HG03460 (cell line): ENCODE data around the gene RNASE7.

Experiments
- ATAC-seq: cut with Tn5 transposase; IDR thresholded peaks from one replicate; pipeline ENCODE4 v1.9.1; 2021; ENCODE audit not compliant: unreplicated experiment

RNASE7 gene

DNA sequence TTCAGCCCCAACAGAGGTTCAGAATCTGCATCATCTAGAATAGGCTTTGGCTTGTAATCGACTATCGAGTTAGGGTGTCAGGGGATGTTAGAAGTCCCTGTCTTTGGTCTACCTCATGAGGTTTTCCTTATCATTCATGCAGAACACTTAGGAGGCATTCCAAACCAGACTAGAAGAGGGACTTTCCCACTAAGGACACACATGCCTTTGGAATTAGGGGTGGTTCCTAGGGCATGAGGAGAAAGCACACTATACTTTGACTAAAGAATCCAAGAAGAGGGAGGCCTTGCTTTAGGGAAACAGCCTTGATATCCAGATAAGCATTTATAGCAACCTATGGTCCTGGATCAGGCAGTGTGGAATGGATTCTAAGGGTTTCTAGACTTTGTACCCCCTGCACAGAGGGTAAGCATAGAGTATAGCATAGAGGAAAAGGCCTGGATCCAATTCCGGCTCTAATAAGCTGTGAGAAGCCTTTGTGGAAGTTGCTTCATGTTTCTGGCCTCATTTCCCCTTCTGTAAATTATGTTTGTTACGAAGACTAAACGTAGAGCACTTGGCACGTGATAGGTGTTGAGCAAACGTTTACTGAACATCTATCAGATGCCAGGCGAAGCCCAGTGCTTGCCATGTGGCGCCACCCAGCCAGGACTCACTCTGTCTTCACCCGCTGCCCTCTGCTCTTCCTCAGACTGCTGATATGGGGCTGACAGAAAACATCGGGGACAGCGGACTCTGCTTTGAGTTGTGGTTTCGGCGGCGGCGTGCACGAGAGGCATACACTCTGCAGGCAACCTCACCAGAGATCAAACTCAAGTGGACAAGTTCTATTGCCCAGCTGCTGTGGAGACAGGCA, 43.1 kb downstream of the RNASE7 start:
- no peak for ATAC-seq

DNA sequence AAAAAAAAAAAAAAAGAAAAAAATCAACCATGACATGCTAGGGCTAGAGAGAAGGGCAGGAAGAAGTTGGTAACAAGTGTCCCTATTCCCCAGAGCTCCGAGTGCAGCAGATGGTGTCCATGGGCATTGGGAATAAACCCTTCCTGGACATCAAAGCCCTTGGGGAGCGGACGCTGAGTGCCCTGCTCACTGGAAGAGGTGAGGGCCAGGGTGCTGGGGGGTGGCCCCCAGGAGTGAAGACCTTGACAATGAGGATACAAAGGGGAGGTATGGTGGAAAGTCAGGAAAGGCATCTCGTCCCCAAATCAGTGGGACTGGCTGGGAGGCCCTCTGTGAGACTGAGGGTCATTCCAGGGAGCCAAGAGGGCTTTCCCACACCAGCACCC, 44.7 kb downstream of the RNASE7 start:
- no peak for ATAC-seq

DNA sequence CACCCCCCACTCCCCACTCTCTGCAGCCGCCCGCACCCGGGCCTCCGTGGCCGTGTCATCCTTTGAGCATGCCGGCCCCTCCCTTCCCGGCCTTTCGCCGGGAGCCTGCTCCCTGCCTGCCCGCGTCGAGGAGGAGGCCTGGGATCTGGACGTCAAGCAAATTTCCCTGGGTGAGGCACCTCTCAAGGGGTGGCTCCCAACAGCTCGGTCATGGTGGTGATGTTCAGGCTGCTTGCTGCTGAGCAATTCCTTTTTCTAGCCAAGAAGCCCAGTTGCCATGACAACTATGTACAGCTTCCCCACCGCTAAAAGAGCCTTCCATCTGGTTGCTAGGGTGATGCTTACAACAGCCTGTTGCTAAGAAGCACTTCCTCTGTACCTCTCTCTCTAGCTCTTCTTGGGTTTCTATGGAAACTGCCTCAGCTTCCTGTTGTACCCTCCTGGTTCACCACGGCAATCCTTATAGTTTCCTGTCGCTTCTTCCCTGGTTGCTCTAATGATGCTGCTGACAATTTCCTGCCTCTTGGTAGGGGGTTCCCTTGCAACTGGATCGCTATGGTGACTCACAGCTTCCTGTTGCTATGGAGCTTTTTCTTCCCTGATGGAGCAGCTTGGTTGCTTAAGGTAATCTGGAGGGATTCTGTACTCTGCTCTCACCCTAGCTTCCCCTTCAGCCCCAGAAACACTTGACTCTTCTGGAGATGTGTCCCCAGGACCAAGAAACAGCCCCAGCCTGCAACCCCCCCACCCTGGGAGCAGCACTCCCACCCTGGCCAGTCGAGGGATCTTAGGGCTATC, 45.3 kb downstream of the RNASE7 start:
- ATAC-seq = no peak

DNA sequence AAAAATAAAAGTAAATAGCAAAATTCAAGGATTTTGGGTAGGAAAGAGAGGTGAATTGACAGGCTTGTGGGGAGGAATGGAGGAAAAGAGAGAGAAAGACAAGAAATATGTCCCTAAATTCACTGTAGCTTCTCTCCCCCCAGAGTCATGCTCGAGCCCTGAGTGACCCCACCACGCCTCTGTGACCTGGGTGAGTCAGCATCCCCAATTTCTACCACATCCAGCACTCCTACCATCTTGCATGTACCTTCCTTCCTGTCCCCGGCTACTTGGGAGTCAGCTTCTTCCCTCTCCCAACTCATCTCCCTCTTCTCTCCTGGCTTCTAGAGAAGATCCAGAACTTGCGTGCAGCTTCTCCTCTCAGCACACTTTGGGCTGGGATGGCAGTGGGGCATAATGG, 46.5 kb downstream of the RNASE7 start:
- no peak for ATAC-seq

DNA sequence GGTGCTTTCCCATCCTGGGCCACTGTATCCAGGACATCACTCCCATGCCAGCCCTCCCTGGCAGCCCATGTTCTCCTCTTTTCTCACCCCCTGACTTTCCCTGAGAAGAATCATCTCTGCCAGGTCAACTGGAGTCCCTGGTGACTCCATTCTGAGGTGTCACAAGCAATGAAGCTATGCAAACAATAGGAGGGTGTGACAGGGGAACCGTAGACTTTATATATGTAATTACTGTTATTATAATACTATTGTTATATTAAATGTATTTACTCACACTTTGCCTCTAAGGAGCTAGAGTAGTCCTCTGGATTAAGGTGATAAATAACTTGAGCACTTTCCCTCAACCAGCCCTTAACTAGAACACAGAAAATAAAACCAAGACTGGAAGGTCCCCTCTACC, 47.1 kb downstream of the RNASE7 start:
- no peak for ATAC-seq

DNA sequence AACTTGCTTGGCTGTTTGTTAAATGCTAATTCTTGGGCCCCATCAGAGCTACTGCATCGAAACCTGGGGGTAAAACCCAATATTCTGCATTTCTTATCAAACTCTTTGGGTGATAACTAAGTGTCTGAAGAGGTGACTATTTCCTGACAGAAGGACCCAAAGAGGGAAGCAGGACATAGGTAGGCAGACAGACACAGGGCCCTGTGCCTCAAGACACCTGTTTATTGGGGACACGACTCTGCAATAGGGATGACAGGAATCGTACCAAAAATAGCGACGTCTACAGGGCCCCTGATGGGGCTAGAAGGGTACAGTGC, 47.7 kb downstream of the RNASE7 start:
- ATAC-seq = no peak

DNA sequence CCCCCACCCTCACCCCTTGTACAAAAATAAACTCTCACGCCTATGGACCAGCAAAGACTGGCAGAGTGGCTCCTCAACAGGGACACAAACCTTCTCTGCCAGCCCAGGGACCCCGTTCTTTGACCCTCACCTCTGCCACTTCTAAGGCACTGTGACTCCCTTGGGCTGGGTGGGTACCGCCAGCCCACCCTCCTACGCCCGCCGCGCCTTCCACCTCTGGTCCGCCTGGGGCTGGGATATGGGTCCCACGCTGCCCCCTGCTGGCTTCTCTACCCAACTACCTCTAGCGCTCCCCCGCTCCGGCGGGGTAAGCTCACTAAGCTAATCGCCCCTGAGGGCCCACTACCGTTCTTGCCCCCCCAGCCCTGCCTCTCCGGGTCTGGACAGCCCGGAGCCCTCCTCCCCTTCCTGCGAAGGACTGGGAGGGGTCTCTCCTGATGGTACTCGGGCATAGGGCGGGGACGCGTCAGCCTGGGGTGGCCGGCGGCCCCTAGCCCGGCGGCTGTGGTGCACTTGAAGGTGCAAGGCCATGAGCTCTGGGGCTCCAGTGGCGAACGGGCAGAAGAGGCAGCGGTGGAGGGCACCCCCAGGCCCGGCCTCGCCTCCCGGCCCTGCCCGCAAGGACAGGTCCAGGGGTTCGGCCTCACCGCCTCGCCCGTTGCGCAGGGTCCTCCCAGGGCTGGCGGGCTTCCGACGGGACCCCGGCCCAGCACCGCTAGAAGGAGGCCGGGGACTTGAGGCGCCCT, 48.2 kb downstream of the RNASE7 start:
- no peak for ATAC-seq

DNA sequence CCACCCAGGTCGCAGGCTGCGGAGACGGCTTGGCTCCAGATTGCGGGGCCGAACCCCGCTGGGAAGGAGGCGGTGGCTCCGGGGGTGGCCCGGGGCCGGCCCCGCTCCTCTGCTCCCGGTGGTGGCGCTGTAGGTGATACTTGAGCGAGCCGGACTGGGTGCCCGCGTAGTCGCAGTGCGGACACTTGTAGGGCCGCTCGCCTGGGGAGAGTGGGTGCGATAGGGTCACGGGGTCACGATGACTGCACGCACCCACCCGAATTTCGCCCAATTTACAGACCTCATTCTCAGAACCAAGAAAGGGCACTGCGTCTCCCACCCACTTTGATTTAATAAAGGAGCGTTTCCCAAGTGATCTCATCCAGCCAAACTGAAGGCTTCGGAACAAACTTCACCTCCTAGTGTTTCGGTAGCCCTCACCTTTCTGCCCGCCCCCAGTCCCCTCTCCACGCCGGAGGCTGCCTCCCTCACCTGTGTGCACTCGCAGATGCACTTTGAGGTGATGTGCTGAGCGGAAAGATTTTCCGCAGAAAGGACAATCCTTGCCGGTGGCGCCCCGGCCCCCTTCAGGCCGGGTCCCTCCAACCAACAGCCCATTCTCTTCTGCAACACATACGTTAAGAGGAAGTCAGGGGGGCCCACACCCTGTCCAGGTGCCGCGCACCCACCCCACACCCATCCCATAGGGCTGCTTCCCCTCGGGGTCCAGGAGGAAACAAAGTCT, 48.9 kb downstream of the RNASE7 start:
- ATAC-seq = no peak

DNA sequence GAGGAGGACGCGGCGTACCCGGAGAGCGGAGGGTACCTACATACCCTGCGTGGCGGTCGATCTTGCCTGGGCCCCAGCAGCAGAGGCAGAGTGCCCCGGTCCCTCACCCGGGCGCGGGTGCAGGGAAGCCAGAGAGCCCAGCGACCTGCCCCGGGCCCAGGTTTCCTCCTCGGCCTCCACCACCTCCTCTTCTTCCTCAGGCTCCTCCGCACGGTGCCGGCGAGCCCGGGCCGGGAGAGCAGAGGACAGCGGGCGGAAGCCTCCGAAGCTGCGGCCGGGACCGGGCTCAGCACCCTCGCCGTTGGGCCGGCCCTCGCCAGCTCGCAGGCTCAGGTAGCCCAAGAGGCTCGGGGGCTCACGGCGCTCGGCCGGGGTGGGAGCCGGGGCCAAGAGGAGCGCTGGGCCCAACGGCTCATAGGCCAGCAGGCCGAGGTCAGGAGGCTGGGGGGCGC, 49.7 kb downstream of the RNASE7 start:
- ATAC-seq = no peak

DNA sequence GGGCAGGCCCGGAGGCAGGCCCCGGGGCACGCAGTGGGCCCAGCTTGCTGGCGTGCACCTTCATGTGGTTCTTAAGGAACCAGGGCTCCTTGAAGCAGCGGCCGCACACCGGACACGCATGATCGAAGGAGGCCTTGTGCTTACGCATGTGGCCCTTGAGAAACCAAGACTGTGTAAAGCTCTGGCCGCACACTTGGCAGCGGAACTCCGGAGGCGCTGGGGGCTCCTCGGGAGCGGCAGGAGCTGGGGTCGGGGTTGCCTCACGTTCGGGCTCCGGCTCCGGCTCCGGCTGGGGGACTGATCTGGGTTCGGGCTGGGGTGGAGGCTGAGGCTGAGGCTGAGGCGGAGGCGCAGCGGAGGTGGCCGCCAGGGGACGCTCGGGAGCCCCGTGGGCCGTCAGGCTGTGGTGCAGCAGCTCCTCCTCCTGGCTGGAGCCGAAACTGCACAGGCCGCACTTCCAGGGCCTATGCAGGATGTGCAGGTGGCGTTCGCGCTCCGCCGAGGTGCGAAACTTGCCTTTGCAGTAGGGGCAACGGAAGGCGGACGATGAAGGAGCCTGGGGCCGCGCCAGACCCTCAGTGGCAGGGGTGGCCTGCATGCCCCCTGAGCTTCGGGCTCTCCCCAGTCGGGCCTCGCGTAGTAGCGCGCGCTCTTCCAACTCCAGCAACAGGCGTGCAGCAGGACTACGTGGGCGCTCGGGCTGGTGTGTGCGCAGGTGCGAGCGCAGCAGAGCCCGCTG, 50.3 kb downstream of the RNASE7 start:
- ATAC-seq = peak; percentile 79

DNA sequence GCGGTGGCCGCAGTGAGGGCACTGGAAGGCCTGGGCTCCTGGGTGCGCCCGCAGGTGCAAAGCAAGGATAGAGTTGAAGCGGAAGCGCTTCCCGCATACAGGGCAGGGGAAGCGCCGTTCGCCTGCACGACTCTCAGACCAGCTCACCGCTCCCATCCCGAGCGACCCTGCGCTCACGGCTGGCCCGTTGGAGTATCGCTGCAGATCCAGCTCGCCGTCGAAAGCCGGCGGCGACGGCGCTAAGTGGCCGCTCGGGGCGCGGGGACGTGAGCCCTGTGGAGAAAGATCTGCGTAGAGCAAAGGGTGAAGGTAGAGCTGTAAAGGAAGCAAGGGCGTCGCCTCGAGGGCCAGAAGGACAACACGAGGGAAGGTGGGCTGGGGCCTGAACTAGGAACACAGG, 50.9 kb downstream of the RNASE7 start:
- no peak for ATAC-seq
